ENCODE measurements around the gene ZYG11B.

DNA sequence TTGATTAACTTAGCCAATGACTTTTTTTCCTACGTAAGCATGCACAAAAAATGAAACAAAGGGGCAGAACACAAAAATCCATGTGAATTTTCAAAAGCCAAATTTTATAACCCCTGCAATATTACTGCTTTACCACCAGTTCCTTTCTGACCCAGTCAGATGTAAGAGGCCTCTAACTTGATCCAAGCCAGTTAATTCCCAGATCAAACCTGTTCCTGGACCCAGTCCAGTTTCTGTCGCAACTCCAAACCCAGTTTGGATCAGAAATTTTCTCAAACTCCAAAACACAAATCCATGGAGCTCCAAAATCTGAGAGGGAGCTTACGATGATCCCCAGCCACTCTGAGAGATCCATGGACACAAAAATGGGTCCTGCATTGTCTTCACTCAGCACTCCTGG lies 108.5 kb downstream of the ZYG11B start:
- no peak for TF ChIP-seq CTCF (conservative IDR thresholded peaks at IDR 0.05; ENCODE audit: low read length)
- no peak for TF ChIP-seq EZH2phosphoT487 (IDR thresholded peaks at IDR 0.05; ENCODE audit: borderline replicate concordance)
